EH (cell line): ENCODE measurements around the gene AP3B2.
"Not testable (repeated sequence)": the region's sequence is repeated elsewhere in the genome, so short reads cannot be mapped to it uniquely, and the experiment has no call there.

Experiments
- DNase-seq: peaks from one replicate; pipeline ENCODE4 v3.0.0-alpha.2; 2015; ENCODE audit warnings: low read depth

Gene AP3B2, protein sequence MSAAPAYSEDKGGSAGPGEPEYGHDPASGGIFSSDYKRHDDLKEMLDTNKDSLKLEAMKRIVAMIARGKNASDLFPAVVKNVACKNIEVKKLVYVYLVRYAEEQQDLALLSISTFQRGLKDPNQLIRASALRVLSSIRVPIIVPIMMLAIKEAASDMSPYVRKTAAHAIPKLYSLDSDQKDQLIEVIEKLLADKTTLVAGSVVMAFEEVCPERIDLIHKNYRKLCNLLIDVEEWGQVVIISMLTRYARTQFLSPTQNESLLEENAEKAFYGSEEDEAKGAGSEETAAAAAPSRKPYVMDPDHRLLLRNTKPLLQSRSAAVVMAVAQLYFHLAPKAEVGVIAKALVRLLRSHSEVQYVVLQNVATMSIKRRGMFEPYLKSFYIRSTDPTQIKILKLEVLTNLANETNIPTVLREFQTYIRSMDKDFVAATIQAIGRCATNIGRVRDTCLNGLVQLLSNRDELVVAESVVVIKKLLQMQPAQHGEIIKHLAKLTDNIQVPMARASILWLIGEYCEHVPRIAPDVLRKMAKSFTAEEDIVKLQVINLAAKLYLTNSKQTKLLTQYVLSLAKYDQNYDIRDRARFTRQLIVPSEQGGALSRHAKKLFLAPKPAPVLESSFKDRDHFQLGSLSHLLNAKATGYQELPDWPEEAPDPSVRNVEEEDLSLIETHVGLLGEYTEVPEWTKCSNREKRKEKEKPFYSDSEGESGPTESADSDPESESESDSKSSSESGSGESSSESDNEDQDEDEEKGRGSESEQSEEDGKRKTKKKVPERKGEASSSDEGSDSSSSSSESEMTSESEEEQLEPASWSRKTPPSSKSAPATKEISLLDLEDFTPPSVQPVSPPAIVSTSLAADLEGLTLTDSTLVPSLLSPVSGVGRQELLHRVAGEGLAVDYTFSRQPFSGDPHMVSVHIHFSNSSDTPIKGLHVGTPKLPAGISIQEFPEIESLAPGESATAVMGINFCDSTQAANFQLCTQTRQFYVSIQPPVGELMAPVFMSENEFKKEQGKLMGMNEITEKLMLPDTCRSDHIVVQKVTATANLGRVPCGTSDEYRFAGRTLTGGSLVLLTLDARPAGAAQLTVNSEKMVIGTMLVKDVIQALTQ

DNA sequence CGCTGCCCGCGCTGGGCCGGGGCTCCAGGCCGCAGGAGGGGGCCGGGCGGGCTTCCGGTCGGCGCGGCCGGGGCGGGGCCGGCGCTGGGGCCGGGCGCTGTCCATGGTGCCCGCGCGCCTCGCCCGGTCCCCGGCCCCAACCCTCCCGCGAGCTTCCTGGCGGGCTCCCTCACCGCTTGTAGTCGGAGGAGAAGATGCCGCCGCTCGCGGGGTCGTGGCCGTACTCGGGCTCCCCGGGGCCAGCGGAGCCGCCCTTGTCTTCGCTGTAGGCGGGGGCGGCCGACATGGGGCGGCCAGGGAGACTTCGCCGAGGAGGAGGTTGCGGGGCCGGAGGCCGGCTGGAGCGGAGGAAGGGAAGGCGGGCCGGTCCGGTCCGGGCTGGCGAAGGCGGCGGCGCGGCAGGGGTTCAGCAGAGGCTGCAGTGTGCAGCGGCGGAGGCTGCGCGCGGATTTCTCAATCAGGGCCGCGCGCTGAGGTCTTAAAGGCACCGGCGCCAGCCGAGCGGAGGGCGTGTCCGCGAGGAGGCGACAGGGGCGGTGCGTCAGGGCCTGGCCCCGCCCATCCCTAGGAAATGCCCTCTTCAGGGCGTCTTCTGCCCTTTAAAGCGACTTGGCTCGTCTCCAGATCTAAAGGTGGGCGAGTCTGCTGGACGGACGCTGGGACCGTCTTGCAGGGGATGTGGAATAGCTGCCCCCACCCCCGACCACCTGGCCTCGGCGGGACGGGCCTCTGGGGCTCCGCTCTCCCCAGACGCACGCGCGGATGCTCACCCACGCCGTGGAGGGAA is at the start of gene AP3B2:
Gene AP3B2 (minus strand): TSS at position 455 of the 787 bp plus-strand sequence. CDS start 169 bp downstream, at position 286.
- peak; percentile 68 for DNase-seq

DNA sequence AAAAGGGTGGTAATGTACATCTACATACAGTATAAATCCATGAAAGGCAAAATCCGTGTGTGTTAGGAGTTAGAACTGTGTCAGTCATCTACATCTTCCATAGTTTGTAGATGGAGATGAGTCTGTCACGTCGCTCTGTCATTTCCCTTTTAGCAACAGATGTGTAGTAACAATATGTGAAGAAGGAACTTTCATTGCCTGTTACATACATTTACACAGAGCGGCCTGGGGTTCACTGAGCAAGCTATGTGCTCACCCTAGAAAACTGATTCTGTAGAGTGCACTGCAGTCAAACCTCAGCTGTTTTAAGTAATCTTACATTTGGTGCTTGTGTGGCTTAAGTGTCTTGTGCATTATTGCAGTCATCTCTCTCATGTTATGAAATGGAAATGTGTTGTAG is 41.6 kb upstream of the AP3B2 start:
- no peak for DNase-seq

DNA sequence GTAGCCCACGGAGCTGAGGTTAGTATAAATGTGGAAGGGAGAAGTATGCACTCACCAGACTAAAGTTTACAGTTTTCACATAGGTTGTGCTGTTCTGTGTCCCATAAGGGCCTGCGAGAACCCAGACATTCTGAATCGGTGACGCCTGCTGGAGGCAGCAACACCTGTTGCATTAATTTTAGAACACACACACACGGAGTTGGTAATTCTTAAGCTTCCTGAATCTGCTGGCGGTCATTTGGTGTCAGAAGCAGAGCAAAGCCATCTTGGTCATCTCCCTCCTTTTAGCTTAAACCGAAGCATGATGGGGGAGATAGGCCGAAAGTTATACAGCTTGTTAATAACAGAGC is 41.1 kb upstream of the AP3B2 start:
- DNase-seq: no peak

DNA sequence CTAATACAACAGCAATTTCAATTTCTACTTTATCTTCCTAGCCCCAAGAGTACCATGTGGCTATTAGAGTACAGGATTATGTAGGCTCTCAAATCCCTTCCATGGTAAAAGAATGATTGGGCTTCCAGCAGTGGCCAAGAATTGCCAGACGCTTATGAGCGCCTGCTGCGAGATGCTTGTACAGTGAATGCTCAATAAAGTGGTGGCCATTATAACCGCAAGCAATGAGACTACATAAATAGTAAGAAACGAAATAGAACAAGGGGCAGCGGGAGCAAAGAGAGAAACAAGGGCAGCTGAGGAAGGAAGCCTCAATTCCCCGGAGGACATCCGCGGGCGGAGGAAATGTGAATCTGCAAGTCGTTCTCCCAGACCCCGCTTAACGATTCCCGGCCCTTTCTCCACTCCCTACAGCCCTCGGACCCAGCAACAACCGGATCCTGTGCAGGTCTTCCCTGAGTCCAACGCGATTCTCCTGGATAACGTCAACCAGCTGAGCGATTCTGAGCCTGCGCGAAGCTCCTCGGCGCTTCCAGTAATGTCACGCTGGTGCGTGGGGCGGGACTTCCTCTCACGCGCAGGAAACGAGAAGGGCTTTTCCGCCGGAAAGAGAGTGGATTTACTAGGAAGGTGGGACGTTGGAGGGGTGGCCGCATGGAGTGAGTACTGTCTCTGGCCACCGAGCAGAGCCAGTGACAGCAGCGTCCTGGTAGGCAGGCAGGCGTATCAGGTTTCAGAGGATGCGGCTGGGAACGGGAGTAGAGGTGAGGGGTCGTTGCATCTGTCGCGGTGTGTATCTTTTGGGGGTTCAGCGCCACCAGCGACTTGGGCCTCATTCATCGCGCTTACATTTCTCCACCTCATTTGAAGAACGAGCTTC is 40.5 kb upstream of the AP3B2 start:
- DNase-seq: peak; percentile 95

DNA sequence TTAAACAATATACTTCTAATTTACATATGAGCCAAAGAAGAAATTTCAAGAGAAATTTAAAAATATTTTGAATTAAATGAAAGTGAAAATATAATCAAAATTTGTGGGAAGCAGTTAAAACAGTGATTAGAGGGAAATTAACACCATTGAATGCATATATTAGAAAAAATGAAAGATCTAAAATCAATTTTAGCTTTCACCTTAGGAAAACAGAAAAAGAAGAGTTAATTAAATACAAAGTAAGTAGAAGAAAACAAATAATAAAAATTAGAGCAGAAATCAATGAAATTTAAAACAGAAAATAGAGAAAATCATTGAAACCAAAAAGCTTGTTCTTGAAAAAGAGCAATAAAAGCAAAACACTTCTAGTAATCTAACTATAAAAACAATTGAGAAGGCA is 38.6 kb upstream of the AP3B2 start:
- no peak for DNase-seq

DNA sequence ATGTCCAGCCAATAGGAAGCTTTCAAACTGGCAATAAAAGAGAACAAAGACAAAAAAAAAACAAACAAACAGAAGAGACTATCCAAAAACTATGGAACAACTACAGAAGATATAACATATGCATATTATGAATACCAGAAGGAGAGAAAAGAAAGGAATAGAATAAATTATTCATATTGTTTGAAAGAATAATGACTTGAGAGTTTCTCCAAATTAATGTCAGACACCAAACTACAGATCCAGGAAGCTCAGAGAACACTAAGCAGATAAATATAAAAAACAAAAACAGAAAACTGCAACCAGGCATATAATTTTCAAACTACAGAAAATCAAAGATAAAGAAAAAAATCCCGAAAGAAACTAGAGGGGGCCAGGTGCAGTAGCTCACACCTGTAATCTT is 34.1 kb upstream of the AP3B2 start:
- DNase-seq: no peak

DNA sequence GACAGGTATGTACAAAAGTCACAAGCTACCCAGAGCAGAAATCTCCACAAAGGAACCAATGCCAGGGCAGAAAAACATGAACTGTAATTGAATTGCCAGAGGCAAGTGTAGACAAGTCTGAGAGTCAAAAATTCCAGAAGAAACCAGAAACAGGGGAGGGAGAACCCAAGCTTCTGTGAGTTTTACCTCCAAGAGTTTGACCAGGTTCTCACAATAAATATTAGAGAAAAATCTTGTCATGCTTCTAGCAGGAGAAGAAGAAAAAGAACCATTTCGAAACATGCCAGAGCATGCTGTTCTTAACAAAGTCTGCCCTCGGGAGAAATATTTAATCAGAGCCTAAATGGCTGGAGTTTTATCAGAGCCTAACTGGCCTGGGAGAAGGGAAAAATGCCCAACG is 32.5 kb upstream of the AP3B2 start:
- peak; percentile 4 for DNase-seq

DNA sequence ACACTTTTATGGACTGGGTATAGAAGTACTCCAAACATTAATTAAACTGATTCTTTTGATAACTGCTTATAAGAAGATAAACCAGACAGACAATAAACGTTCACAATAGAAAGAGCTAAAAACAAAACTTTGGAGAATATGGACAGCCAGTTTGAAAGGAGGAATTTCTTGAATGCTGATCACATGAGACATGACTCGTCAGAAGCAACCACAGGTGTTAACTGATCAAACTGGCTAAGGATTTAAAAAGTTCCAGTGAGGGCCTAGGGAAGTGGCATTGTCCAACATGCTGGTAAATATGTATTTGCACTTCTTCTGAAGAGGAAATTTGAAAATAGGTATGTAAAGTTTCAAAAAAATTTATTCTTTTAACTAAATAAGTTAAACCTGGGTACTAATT is 29.4 kb upstream of the AP3B2 start:
- no peak for DNase-seq

DNA sequence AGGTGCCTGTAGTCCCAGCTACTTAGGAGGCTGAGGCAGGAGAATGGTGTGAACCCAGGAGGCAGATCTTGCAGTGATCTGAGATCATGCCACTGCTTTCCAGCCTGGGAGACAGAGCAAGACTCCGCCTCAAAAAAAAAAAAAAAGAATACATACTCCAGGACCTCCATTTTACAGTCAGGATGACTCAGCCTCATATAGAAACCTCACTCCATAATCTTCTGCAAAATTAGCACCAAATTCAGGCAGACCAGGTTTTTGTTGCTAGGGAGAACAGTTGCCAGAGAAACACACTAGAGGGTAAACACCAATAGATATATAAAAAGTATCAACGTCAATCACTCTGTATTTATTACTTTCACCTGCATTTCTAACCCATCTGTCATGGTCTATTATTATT is 28.3 kb upstream of the AP3B2 start:
- DNase-seq: peak; percentile 6

DNA sequence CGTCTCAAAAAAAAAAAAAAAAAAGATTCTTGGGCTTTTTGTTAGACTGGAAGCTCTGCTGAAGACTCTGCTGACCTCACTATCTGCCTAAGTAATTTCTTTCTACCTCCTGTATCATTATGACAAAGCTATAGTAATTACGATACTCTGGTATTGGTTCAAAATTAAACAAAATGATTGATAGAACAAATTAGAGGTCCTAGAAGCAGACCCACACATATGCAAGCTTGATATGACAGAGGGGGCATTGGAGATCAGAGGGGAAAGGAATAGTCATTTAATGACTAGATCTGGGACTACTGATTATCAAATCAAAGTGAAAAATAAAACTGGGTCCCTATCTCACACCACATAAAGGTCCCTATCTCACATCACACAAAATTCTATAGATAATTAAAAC is 21.9 kb upstream of the AP3B2 start:
- DNase-seq: no peak

DNA sequence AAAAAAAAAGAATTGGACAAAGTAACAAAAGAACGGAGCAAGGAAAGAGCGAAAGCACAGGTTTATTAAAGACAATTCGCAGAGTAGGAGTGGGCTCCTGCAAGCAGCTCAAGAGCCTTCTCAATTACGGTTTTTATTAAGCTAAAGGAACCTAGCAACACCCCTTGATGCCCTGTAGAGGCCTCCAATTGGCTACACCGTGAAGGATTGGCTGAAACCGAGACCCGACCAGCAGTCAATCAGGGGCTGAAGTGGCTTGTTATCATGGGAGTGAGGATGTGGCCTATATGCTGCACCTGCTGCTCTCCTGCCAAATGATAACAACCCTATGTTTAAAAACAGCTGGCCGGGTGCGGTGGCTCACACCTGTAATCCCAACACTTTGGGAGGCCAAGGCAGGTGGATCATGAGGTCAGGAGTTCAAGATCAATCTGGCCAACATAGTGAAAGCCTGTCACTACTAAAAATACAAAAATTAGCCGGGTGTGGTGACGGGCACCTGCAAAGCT is 20.4 kb upstream of the AP3B2 start:
- no peak for DNase-seq

DNA sequence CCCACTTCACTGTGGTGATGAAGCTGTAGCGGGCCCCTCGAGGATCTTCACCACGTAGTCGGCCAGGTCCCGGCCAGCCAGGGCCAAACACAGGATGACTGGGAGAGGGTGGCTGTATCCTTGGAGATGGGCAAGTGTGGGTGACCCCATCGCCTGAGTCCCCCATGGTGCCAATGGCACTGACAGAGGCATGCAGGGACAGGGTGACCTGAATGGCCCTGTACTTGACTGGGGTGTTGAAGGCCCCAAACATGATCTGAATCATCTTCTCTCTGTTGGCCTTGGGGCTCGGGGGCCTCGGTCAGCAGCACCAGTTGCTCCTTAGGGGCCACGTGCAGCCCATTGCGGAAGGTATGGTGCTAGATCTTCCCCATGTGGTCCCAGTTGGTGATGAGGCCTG is 17.1 kb upstream of the AP3B2 start:
- no peak for DNase-seq

DNA sequence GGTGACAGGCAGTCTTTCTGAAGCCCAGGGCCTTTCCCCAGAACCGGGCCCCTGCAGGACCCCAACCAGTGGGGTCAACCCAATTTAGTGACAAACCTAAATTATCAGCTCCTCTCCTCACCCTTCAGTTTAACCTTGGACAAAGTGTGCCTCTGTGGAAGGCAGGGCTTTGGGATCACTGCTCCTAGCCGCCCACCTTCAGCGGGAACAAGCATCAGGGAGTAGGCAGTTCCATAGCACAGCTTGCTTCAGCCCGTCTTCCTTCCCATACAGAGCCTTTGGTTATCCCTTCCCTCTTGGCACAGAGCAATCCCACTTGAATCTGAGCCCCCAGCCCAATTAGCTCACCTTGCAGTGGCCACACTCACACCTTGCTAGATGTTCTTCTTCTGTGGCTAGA is 5.3 kb upstream of the AP3B2 start:
- DNase-seq: no peak

DNA sequence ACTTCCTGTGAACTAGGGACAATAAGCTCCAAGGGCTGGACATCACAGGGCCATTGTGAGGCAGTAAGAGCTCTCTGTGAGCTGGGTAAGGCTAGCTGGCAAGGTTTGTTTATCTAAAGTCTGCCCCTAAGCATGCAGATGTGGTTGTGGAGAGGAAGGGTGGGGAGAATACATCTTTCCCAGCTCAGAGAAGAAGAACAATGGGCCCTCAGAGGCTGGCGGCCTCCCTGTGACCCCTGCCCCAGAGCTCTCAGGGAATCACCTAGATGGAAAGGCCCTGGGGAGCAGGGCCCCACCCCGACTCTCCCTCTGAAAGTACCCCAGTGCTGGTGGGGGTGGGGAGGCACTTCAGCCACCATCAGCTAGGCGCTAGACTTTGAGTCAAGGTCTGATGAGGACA is 4.3 kb upstream of the AP3B2 start:
- DNase-seq: no peak

DNA sequence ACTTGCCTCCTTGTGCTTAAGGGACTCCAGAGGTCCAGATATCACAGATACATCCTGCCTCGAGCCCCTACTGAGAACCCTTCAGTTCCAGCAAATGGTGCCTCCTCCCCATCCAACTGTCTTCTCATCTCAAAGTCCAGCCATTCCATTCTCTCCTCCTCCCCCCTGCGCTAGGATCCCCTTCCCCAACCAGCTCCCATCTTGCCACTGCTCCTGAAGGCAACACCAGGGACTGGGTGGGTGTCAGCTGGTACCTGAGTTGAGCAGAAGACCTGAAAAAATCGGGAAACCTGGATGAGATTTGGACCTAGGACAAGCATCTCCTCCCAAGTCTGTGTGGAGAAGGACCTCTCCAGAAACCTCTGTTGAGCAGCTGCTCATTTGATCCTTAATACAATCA is 2.4 kb upstream of the AP3B2 start:
- DNase-seq: no peak

DNA sequence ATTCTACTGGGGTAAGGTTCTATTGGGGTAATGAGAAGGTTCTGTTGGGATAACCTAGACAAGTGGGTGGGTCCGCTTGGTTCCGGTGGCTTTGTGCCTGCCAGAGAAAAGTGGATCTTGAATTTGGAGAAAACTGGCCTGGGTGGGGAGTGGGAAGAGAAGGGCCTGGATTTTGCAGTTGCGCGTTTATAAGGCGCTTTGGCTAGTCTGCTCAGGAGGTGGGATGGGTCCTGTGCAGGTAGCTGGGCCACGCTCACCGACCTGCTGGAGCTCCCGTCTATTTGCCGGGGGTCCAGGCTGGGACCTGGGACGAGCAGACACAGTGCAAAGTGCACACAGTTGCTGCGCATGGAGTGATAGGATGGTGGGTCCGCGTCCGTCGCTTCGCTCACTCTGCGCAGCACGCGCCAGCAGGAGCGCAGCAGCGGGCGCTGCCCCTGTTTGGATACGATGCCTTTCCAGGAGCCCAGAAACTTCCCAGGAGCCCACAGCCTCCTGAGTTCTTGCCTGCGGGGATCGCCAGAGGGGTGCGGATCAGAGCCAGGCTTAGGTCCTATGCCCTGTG is 1.3 kb upstream of the AP3B2 start:
- no peak for DNase-seq

DNA sequence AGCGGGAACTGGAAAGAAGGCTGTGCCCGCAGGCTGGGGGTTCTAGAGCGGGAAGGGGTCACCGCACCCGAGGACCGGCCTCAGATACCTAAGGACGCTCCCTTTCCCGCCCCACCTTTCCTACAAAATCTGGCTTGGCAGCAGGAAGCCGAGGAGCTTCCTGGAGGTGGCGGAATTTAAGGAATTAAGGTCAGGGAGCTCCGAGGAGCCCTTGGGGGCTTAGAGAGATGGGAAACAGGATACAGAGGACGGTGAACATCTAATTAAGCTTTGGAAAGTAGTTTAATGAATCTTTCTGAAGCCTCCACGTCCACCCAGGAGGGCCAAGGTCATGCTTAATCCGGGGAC is 507 bp upstream of the AP3B2 start:
- DNase-seq: no peak

DNA sequence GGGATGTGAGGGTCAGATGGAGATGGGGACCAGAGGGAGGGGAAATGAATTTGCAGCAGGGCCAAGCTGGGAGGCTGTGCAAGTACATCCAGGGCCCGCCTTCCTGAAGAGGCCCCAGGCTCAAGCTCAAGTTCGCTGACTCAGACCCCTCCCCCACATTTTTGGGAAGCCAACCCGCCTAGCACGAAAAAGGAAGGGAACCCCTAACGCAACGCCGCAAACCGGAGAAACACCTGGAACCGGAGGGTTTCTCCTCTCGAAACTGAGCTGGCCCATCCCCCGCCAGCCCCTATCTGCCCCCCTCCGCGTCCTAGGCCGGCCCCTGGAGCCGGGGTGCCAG is 624 bp downstream of the AP3B2 start:
- no peak for DNase-seq

DNA sequence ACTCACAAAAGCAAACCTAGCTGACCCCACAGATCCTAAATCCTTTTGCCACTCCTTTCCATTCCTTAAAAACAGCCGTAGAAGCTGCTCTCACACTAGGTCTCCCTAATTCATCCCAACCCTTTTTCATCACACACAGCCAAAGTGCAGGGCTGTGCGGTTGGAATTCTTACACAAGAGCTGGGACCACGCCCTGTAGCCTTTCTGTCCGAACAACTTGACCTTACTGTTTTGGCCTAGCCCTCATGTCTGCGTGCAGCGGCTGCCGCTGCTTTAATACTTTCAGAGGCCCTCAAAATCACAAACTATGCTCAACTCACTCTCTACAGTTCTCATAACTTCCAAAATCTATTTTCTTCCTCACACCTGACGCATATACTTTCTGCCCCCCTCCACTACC is 3.8 kb downstream of the AP3B2 start:
- not testable (repeated sequence) for DNase-seq

DNA sequence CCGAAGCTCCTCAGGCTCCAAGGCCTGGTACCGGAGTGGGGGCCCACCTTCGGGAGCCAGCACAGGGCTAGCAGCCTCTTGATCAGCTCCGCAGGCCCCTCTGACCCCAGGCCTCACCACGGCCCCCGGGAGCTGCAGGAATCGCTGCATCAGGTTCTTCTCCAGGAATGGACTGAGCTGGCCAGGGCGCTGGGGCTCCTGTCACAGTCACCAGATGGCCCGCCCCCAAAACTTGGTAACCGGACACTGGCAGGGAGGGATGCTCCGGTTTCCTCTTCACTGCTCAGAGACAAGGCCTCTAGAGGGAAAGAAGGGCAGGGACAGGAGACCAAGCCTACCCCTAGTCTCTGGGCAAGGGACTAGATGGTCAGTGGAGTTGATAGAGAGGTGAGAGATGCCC is 9.9 kb downstream of the AP3B2 start:
- DNase-seq: peak; percentile 4
